Hepatocyte (in vitro differentiated cells): ENCODE results near the gene PTPRD. TPM values are rescaled to one million over a fixed set of nuclear protein-coding genes. Genes with fewer than 3 reads are reported as not detected.

Source experiments
- DNase-seq: peaks from one replicate; pipeline ENCODE4 v3.0.0-alpha.2; 2016; ENCODE audit warnings: low spot score
- H2AFZ ChIP-seq: fragments of 200-600 bp; sonication (generic); 2 replicates; pipeline ENCODE4 v1.6.0; 2016; ENCODE audit warnings: antibody characterized with exemption, mild to moderate bottlenecking
- H3K27ac ChIP-seq: fragments of 200-600 bp; sonication (generic); 2 replicates; pipeline ENCODE4 v1.5.1; 2016; ENCODE audit warnings: mild to moderate bottlenecking
- H3K27me3 ChIP-seq: fragments of 200-600 bp; sonication (generic); 2 replicates; pipeline ENCODE4 v1.6.1; 2016
- H3K36me3 ChIP-seq: fragments of 200-600 bp; sonication (generic); replicated peaks from 2 replicates; pipeline ENCODE4 v1.5.1; 2016; ENCODE audit warnings: low read depth; ENCODE audit not compliant: insufficient read depth
- H3K4me1 ChIP-seq: fragments of 200-600 bp; sonication (generic); 2 replicates; pipeline ENCODE4 v1.5.1; 2016; ENCODE audit warnings: mild to moderate bottlenecking, moderate library complexity; ENCODE audit not compliant: insufficient read depth
- H3K4me2 ChIP-seq: fragments of 200-600 bp; sonication (generic); 2 replicates; pipeline ENCODE4 v1.6.0; 2016
- H3K4me3 ChIP-seq: fragments of 200-600 bp; sonication (generic); 2 replicates; pipeline ENCODE4 v1.5.1; 2016; ENCODE audit warnings: mild to moderate bottlenecking
- H3K79me2 ChIP-seq: fragments of 200-600 bp; sonication (generic); 2 replicates; pipeline ENCODE4 v1.6.0; 2017; ENCODE audit warnings: mild to moderate bottlenecking
- H3K9me2 ChIP-seq: fragments of 200-600 bp; sonication (generic); replicated peaks from 2 replicates; pipeline ENCODE4 v1.6.0; 2017; ENCODE audit warnings: mild to moderate bottlenecking; ENCODE audit not compliant: insufficient read depth
- H3K9me3 ChIP-seq: fragments of 200-600 bp; sonication (generic); 2 replicates; pipeline ENCODE4 v1.5.1; 2016; ENCODE audit warnings: low read depth, mild to moderate bottlenecking
- H4K20me1 ChIP-seq: fragments of 200-600 bp; sonication (generic); 2 replicates; pipeline ENCODE4 v1.6.0; 2016; ENCODE audit warnings: mild to moderate bottlenecking; ENCODE audit not compliant: insufficient read depth, poor library complexity, severe bottlenecking
- EZH2 ChIP-seq: fragments of 200-600 bp; sonication (generic); IDR thresholded peaks from 2 replicates; pipeline ENCODE4 v1.6.1; 2016; ENCODE audit warnings: antibody characterized with exemption, mild to moderate bottlenecking, borderline replicate concordance
- EZH2phosphoT487 ChIP-seq: fragments of 200-600 bp; sonication (generic); IDR thresholded peaks from one replicate; pipeline ENCODE4 v1.6.1; 2018; ENCODE audit warnings: antibody characterized with exemption, mild to moderate bottlenecking, low read depth, moderate library complexity; ENCODE audit not compliant: unreplicated experiment, severe bottlenecking
- WGBS: methylation state at CpG from one replicate; pipeline ENCODE4 v1.1.6; 2016; ENCODE audit warnings: low lambda C conversion rate; ENCODE audit errors: missing lambda C conversion rate; 5-methylcytosine and 5-hydroxymethylcytosine counted together
- polyA plus RNA-seq: library from polyadenylated mRNA; unstranded; fragments of >200 nt; fragmentation: Nextera tagmentation; extraction: Ambion mirVana; gene quantifications from 2 replicates; pipeline ENCODE4 v1.2.1, GENCODE V29; 2016
- total RNA-seq: library from RNA; depleted of rRNA; stranded (reverse); fragments of >200 nt; gene quantifications from 2 replicates; pipeline ENCODE4 v1.2.3, GENCODE V29; 2014
- TF ChIP-seq, protein P1 (sequence below): fragments of 200-600 bp; sonication (generic); IDR thresholded peaks from 2 replicates; pipeline ENCODE4 v1.5.1; 2016; ENCODE audit warnings: antibody characterized with exemption, mild to moderate bottlenecking; ENCODE audit not compliant: poor library complexity

PTPRD gene
- total and polyA plus RNA-seq, 2 experiments from 2014 or later: 6.5 to 77.6 TPM

DNA sequence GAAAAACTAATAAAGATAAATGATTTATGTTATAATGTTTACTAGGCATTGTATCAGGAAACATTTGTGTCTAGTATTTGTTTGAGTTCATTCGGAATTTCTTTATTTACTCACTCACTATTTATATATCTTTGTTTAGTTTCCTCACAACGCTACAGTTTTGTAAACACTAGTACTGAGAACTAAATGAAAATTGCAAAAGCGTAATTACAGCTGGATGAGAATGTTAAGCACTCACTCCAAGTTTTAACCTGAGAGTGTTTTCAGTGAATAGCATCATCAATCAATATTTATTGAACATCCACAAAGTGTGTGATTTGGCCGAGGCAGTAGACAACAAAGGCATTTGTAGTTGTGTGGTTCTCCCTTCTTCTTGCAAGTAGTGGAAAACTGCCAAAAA lies 1843.6 kb downstream of the PTPRD start:
- no peaks in the 10 kb centered on the region for H3K27me3 ChIP-seq
- no peak overlapping the region for H3K4me3 ChIP-seq
- H3K9me3 ChIP-seq: no peaks in the 10 kb centered on the region
- no peak overlapping the region for H3K27ac ChIP-seq
- TF ChIP-seq EZH2 (no peak), EZH2phosphoT487 (no peak)
- TF ChIP-seq, protein P1, sequence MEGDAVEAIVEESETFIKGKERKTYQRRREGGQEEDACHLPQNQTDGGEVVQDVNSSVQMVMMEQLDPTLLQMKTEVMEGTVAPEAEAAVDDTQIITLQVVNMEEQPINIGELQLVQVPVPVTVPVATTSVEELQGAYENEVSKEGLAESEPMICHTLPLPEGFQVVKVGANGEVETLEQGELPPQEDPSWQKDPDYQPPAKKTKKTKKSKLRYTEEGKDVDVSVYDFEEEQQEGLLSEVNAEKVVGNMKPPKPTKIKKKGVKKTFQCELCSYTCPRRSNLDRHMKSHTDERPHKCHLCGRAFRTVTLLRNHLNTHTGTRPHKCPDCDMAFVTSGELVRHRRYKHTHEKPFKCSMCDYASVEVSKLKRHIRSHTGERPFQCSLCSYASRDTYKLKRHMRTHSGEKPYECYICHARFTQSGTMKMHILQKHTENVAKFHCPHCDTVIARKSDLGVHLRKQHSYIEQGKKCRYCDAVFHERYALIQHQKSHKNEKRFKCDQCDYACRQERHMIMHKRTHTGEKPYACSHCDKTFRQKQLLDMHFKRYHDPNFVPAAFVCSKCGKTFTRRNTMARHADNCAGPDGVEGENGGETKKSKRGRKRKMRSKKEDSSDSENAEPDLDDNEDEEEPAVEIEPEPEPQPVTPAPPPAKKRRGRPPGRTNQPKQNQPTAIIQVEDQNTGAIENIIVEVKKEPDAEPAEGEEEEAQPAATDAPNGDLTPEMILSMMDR: no peak
- no peaks in the 10 kb centered on the region for H3K4me1 ChIP-seq
- no peak overlapping the region for H2AFZ ChIP-seq
- DNase-seq: no peak
- H3K9me2 ChIP-seq: no peaks in the 10 kb centered on the region
- H3K36me3 ChIP-seq: no peaks in the 10 kb centered on the region
- no peaks in the 10 kb centered on the region for H4K20me1 ChIP-seq
- H3K79me2 ChIP-seq: no peaks in the 10 kb centered on the region
- WGBS: 43% methylated on average over 4 of the region's 4 CpGs
- no peak overlapping the region for H3K4me2 ChIP-seq

DNA sequence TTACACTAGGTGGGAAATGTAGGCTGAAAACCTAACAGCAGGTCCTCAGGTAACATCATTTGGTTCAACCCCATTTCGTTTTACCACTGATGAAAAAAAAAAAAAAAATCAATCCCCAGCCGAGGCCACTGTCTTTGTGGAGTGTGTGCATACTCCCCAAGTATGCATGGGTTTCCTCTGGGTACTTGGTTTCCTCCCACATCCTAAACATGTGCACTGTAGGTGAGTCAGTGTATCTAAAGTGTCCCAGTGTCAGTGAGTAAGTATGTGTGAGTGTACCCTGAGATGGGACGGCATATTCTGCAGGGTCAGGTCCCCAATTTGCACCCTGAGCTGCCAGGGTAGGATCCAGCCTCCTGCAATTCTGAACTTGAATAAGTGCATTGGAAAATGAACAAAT lies 1846.7 kb downstream of the PTPRD start:
- no peak for DNase-seq
- TF ChIP-seq, protein P1: no peak
- TF ChIP-seq EZH2 (no peak), EZH2phosphoT487 (no peak)
- H3K4me2 ChIP-seq: no peak overlapping the region
- no peaks in the 10 kb centered on the region for H3K4me1 ChIP-seq
- H4K20me1 ChIP-seq: no peaks in the 10 kb centered on the region
- no peaks in the 10 kb centered on the region for H3K9me3 ChIP-seq
- H3K27me3 ChIP-seq: no peaks in the 10 kb centered on the region
- no peaks in the 10 kb centered on the region for H3K9me2 ChIP-seq
- no peak overlapping the region for H3K4me3 ChIP-seq
- no peaks in the 10 kb centered on the region for H3K36me3 ChIP-seq
- WGBS: 96% methylated on average over 3 of the region's 3 CpGs
- no peak overlapping the region for H3K27ac ChIP-seq
- no peak overlapping the region for H2AFZ ChIP-seq
- no peaks in the 10 kb centered on the region for H3K79me2 ChIP-seq

DNA sequence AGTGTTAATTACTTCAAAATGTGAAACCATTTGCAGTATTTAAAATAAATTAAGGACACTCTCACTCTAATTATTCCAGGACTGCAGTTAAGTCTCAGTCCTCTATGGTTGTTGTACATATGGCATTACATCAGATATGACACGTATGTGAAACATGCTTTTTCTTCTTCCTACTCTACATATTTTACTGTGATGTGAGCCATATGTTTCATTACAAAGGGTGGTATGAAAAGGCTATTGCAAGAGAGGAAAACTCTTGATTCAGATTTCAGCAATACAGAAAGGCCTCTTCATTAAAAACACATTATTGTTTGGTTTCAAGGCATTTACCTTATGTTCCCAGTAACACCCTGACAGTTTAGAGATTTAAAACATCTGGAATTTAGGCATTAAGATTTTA lies 1848.8 kb downstream of the PTPRD start:
- no peak overlapping the region for H3K4me2 ChIP-seq
- TF ChIP-seq EZH2phosphoT487 (no peak), EZH2 (no peak)
- TF ChIP-seq, protein P1: no peak
- H3K27ac ChIP-seq: no peak overlapping the region

DNA sequence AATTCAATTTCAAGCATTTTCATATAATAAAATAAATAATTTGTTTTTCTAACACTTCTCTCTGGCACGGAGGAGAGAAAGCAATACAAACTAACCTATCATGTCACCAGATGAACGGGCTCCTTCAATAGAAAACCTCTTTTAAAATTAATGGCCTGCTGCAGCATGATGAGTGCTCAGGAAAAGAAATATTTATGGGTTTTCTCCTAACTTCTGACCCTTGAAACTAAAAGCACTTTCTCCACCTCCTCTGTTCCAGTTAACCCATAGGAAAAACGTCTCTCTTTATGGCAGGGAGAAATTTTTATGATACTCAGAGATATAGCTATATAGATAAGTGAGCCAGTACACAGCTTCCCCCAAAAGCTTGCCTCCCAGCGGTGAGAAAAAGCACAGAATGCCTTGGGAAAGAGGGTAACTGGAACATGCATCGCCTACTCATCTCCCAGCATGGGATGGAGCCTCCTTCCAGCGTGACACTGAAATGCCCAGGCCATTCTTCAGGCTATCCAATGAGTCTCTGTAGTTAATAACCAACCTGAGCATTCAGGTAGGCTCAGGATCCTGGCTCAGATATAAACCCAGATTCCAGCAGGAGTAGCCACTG lies 1850.2 kb downstream of the PTPRD start:
- DNase-seq: peak; percentile 38
- H3K4me2 ChIP-seq: no peak overlapping the region
- no peaks in the 10 kb centered on the region for H3K79me2 ChIP-seq
- TF ChIP-seq, protein P1: peak; percentile 28
- TF ChIP-seq EZH2 (no peak), EZH2phosphoT487 (peak; percentile 44)
- H3K9me2 ChIP-seq: no peaks in the 10 kb centered on the region
- H3K27ac ChIP-seq: no peak overlapping the region
- H2AFZ ChIP-seq: no peak overlapping the region
- no peaks in the 10 kb centered on the region for H3K27me3 ChIP-seq
- WGBS: 43% methylated on average over 6 of the region's 6 CpGs
- no peaks in the 10 kb centered on the region for H3K36me3 ChIP-seq
- no peaks in the 10 kb centered on the region for H4K20me1 ChIP-seq
- H3K4me3 ChIP-seq: no peak overlapping the region
- no peaks in the 10 kb centered on the region for H3K4me1 ChIP-seq
- no peaks in the 10 kb centered on the region for H3K9me3 ChIP-seq

More for the DNA sequence above, 1848.8 kb downstream of the PTPRD start:
- no peak overlapping the region for H3K4me3 ChIP-seq
- no peaks in the 10 kb centered on the region for H4K20me1 ChIP-seq
- no peak overlapping the region for H2AFZ ChIP-seq
- 72% methylated on average over 1 of the region's 1 CpG for WGBS
- no peaks in the 10 kb centered on the region for H3K4me1 ChIP-seq
- DNase-seq: no peak
- H3K9me3 ChIP-seq: no peaks in the 10 kb centered on the region
- no peaks in the 10 kb centered on the region for H3K79me2 ChIP-seq
- no peaks in the 10 kb centered on the region for H3K36me3 ChIP-seq
- H3K9me2 ChIP-seq: no peaks in the 10 kb centered on the region
- H3K27me3 ChIP-seq: no peaks in the 10 kb centered on the region
